Gastrocnemius medialis (tissue), 4 donors: ENCODE measurements around the gene IL1RAP. TPM values are rescaled to one million over a fixed set of nuclear protein-coding genes. Genes with fewer than 3 reads are reported as not detected.

Experiments used
- ATAC-seq, 2 donors: fragments of 150-250 bp; one replicate each; pipeline ENCODE4 v1.9.1; 2016
- DNase-seq, 2 donors: peaks; one replicate each; pipeline ENCODE4 v3.0.0-alpha.2; 2019
- H3K27ac ChIP-seq, 4 donors: fragments of 200-600 bp; sonication (generic); 1 replicate in 1 of 4; 2 replicates in 3 of 4; pipeline ENCODE4 v1.5.1; 2016 to 2018; ENCODE audit warnings: mild to moderate bottlenecking in 2 of 4, moderate library complexity in 1 of 4
- H3K27me3 ChIP-seq, 3 donors: fragments of 200-600 bp; sonication (generic) in 2 of 3; 1 replicate in 1 of 3; 2 replicates in 2 of 3; pipeline versions ENCODE4 v1.5.1 to v1.6.0; 2016 to 2019; ENCODE audit warnings: mild to moderate bottlenecking in 1 of 3, moderate library complexity in 1 of 3
- H3K36me3 ChIP-seq, 2 donors: fragments of 200-600 bp; sonication (generic) in 1 of 2; one replicate each; pipeline ENCODE4 v1.5.1; 2017 to 2018
- H3K4me1 ChIP-seq, 2 donors: fragments of 200-600 bp; sonication (generic) in 1 of 2; one replicate each; pipeline ENCODE4 v1.5.1; 2016 to 2017; ENCODE audit warnings: mild to moderate bottlenecking in 2 of 2
- H3K4me3 ChIP-seq, 4 donors: fragments of 200-600 bp; sonication (generic) in 3 of 4; 1 replicate in 1 of 4; 2 replicates in 3 of 4; pipeline ENCODE4 v1.5.1; 2016 to 2019; ENCODE audit warnings: mild to moderate bottlenecking in 2 of 4
- H3K9me3 ChIP-seq, 3 donors: fragments of 200-600 bp; sonication (generic) in 2 of 3; 1 replicate in 1 of 3; 2 replicates in 2 of 3; pipeline ENCODE4 v1.5.1; 2016 to 2019
- POLR2A ChIP-seq, 2 donors: fragments of 450-650 bp; IDR thresholded peaks; one replicate each; pipeline ENCODE4 v1.6.1; 2017; ENCODE audit warnings: antibody characterized with exemption in 2 of 2, mild to moderate bottlenecking in 2 of 2, moderate library complexity in 2 of 2
- in situ Hi-C, 4 donors: fragments of 200-750 bp; cut with MboI; loops; one replicate each; pipeline versions ENCODE4 v1.15.0 to v1.8.0; 2017; ENCODE audit warnings: low sequenced_read_pairs in 4 of 4
- intact Hi-C: fragments of 100-400 bp; cut with DNase I; formaldehyde crosslinking; loops from one replicate; pipeline ENCODE4 v1.15.1; 2023; ENCODE audit warnings: low total_unique reads
- total RNA-seq, 4 donors: library from RNA; depleted of rRNA; stranded (reverse); fragments of >200 nt; gene quantifications; one replicate each; pipeline versions ENCODE4 v1.1.0 to v1.2.3, GENCODE V29; 2016
- TF ChIP-seq, protein P1 (sequence below), 5 experiments: fragments of 450-650 bp in 3 of 5; fragments of 200-600 bp in 2 of 5; sonication (generic) in 2 of 5; IDR thresholded peaks in 4 of 5; conservative IDR thresholded peaks in 1 of 5; 1 replicate in 4 of 5; 2 replicates in 1 of 5; pipeline ENCODE4 v1.5.1; 2016 to 2019; ENCODE audit warnings: antibody characterized with exemption in 5 of 5, mild to moderate bottlenecking in 3 of 5, moderate library complexity in 3 of 5

The IL1RAP gene
- total RNA-seq, 4 donors from 2014 or later, result 1.1 to 3.3 (median 2.6) TPM

DNA sequence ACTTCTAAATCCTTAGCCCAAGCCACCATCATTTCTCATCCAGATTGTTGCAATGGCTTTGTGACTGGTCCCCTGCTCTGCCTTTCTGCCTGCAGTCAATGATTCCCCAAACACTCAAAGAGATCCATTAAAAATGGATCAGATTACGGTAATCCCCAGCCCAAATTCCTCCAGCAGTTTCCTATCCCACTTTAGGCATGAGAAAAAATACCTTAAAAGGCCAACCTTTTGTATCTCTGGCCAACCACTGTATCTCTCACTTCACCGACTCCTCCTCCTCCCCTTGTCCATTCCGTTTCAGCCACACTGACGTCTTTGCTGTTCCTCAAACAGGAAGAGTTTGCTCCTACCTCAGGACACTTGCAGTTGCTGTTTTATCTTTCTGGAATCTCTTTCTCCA, 20.9 kb upstream of the IL1RAP start:
- TF ChIP-seq, protein P1, sequence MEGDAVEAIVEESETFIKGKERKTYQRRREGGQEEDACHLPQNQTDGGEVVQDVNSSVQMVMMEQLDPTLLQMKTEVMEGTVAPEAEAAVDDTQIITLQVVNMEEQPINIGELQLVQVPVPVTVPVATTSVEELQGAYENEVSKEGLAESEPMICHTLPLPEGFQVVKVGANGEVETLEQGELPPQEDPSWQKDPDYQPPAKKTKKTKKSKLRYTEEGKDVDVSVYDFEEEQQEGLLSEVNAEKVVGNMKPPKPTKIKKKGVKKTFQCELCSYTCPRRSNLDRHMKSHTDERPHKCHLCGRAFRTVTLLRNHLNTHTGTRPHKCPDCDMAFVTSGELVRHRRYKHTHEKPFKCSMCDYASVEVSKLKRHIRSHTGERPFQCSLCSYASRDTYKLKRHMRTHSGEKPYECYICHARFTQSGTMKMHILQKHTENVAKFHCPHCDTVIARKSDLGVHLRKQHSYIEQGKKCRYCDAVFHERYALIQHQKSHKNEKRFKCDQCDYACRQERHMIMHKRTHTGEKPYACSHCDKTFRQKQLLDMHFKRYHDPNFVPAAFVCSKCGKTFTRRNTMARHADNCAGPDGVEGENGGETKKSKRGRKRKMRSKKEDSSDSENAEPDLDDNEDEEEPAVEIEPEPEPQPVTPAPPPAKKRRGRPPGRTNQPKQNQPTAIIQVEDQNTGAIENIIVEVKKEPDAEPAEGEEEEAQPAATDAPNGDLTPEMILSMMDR (IDR thresholded peaks at IDR 0.05 in 4 of 5, conservative IDR thresholded peaks at IDR 0.05 in 1 of 5), result no peak
- no peak for TF ChIP-seq POLR2A (IDR thresholded peaks at IDR 0.05)
- in situ Hi-C loops, result no loop called here
- intact Hi-C loops, result loop anchor here (10.0 kb wide), 1 partner anchor 118 kb away; no protein-coding TSS in a partner anchor
- Histone ChIP-seq H3K27ac (no peak overlapping the region), H3K4me1 (peaks cover 0 to 12% of the 10 kb centered on the region in 2 donors), H3K36me3 (no peaks in the 10 kb centered on the region), H3K9me3 (no peaks in the 10 kb centered on the region), H3K27me3 (no peaks in the 10 kb centered on the region), H3K4me3 (no peak overlapping the region)
- DNase-seq (no peak), ATAC-seq (no peak)

DNA sequence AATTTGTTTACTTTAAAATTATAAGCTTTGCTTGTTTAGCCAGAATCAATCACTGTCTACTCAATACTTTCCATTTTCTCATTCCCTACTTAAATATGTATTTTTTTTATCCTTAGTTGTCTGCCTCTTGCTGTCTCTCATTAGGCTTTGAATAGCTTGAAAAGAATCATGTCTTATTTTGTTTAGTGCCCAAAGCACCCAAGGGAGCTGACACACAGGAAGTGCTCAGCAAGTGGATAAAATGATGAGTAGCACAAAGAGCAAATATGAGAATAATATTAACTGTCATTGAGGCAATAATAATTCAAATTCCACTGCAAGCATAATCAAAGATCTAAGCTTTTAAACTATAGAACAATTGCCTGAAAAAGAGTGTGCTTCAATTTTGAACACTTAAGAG, 19.0 kb upstream of the IL1RAP start:
- H3K27ac ChIP-seq, result no peak overlapping the region

DNA sequence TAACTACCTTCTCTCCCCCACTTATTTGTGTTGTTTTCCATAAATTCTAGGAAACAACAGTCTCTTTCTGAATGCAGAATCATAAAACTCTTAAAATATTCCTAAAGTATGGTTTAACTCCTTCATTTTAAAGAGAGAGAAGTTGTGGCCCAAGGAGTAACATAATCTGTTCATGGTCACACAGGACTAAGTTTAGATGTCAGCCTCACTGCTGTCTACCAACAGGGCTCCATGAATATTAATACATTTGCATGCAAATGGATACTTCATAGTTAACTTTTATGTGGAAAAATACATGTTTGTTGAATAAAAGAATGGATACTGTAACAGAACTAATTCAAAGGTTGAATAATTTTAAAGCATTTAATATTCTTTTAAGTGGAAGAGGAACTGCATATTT, 18.5 kb upstream of the IL1RAP start:
- intact Hi-C loops (loop anchor here (10.0 kb wide), 1 partner anchor 121 kb away; no protein-coding TSS in a partner anchor), in situ Hi-C loops (no loop called here)
- TF ChIP-seq, protein P1 (IDR thresholded peaks at IDR 0.05 in 4 of 5, conservative IDR thresholded peaks at IDR 0.05 in 1 of 5), result no peak
- no peak for TF ChIP-seq POLR2A (IDR thresholded peaks at IDR 0.05)
- no peak overlapping the region for H3K27ac ChIP-seq
- DNase-seq (no peak), ATAC-seq (no peak)
- no peaks in the 10 kb centered on the region for H3K9me3 ChIP-seq
- no peaks in the 10 kb centered on the region for H3K27me3 ChIP-seq
- no peaks in the 10 kb centered on the region for H3K36me3 ChIP-seq
- H3K4me3 ChIP-seq, result no peak overlapping the region
- peaks cover 0 to 14% of the 10 kb centered on the region in 2 donors for H3K4me1 ChIP-seq

More for the DNA sequence above, 19.0 kb upstream of the IL1RAP start:
- TF ChIP-seq, protein P1 (IDR thresholded peaks at IDR 0.05 in 4 of 5, conservative IDR thresholded peaks at IDR 0.05 in 1 of 5), result no peak
- TF ChIP-seq POLR2A (IDR thresholded peaks at IDR 0.05), result no peak
- no peaks in the 10 kb centered on the region for H3K27me3 ChIP-seq
- H3K9me3 ChIP-seq, result no peaks in the 10 kb centered on the region
- in situ Hi-C loops, result no loop called here
- intact Hi-C loops, result loop anchor here (10.0 kb wide), 1 partner anchor 120 kb away; no protein-coding TSS in a partner anchor
- H3K4me3 ChIP-seq, result no peak overlapping the region
- DNase-seq (no peak), ATAC-seq (no peak)
- peaks cover 0 to 14% of the 10 kb centered on the region in 2 donors for H3K4me1 ChIP-seq
- H3K36me3 ChIP-seq, result no peaks in the 10 kb centered on the region

DNA sequence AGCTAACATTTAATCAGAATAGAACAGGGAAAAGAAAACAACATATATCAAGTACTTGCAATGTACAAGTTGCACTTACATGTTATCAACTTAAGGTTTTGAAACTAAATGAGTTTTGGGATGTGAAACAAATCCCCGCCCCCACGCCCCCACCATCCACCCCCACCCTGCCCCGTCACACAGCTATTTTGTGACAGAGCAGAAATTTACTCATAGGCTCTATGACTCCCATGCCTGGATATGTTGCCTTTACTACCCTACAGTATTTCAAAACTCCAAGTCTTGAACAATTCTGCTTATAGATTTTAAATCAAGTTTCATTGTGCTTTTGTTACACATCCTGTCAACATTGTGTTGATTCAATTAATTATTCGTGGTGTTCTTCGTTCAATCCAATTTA, 18.1 kb upstream of the IL1RAP start:
- H3K4me3 ChIP-seq, result no peak overlapping the region
- no peak for DNase-seq
- no peak overlapping the region for H3K27ac ChIP-seq
- ATAC-seq, result no peak
- intact Hi-C loops, result loop anchor here (10.0 kb wide), 1 partner anchor 121 kb away; no protein-coding TSS in a partner anchor
- H3K27me3 ChIP-seq, result no peaks in the 10 kb centered on the region
- no peak for TF ChIP-seq POLR2A (IDR thresholded peaks at IDR 0.05)
- TF ChIP-seq, protein P1 (IDR thresholded peaks at IDR 0.05 in 4 of 5, conservative IDR thresholded peaks at IDR 0.05 in 1 of 5), result no peak
- H3K9me3 ChIP-seq, result no peaks in the 10 kb centered on the region
- peaks cover 0 to 14% of the 10 kb centered on the region in 2 donors for H3K4me1 ChIP-seq
- in situ Hi-C loops, result no loop called here
- no peaks in the 10 kb centered on the region for H3K36me3 ChIP-seq

DNA sequence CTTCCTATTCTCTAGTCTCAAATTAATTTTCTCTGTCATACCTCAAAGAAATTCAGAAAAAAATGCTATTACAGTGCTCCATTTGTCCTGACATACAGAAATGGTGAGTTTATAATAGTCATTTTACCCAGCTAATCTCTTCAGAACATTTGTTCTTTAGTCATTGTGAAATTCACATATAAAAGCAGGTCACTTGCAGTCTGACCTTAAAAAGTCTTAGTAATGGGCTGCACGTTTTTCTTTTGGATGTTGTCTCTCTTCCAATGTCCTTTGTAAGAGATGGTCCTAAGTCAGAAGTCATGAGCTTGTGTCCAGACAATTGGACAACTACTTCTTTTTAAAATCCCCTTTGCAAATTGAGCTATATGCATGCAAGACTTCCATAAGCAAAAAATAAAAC, 17.0 kb upstream of the IL1RAP start:
- no peak overlapping the region for H3K27ac ChIP-seq
- DNase-seq, result no peak
- in situ Hi-C loops, result no loop called here
- TF ChIP-seq POLR2A (IDR thresholded peaks at IDR 0.05), result no peak
- TF ChIP-seq, protein P1 (IDR thresholded peaks at IDR 0.05 in 4 of 5, conservative IDR thresholded peaks at IDR 0.05 in 1 of 5), result no peak
- peaks cover 0 to 14% of the 10 kb centered on the region in 2 donors for H3K4me1 ChIP-seq
- intact Hi-C loops, result loop anchor here (10.0 kb wide), 1 partner anchor 122 kb away; no protein-coding TSS in a partner anchor
- no peaks in the 10 kb centered on the region for H3K27me3 ChIP-seq
- H3K9me3 ChIP-seq, result no peaks in the 10 kb centered on the region
- H3K4me3 ChIP-seq, result no peak overlapping the region
- ATAC-seq, result no peak
- no peaks in the 10 kb centered on the region for H3K36me3 ChIP-seq
